Endothelial cell of umbilical vein (primary cell): ENCODE results near the gene LRRK2. TPM values are rescaled to one million over a fixed set of nuclear protein-coding genes. Genes with fewer than 3 reads are reported as not detected.
A peak's percentile ranks its signal among the peaks of the same experiment; 100 is the strongest.

ENCODE experiments used
- BruUV-seq: library from RNA; stranded (reverse); fragments of 400-500 nt; replicated peaks from 2 replicates; lab custom pipeline; 2021; lab: Mats Ljungman, UMichigan
- CTCF ChIA-PET: fragments of 300-600, 350-600 bp; sonication (Branson Sonifier 250); formaldehyde crosslinking; loops from one replicate; lab custom pipeline; 2021; ENCODE audit warnings: antibody characterized with exemption, inconsistent platforms; lab: Charles Lee
- POLR2A ChIA-PET: fragments of 300-600, 350-600 bp; sonication (Branson Sonifier 250); formaldehyde crosslinking; loops from one replicate; lab custom pipeline; 2021; ENCODE audit warnings: antibody characterized with exemption, inconsistent platforms; lab: Charles Lee
- DNase-seq: peaks from one replicate; pipeline ENCODE4 v3.0.0-alpha.2; 2011; ENCODE audit warnings: low read depth, low spot score
- FAIRE-seq: peaks from 2 replicates; lab custom pipeline; 2011; peaks lifted over from hg19 to GRCh38; lab: Jason Lieb, UNC
- H2AFZ ChIP-seq: 2 replicates; pipeline ENCODE4 v1.6.0; 2012; ENCODE audit warnings: low read depth, low read length, control low read depth, inconsistent platforms
- H3K27ac ChIP-seq: 2 replicates; pipeline ENCODE4 v1.5.1; 2011; ENCODE audit warnings: low read depth, mild to moderate bottlenecking, control low read depth, low read length, moderate library complexity; ENCODE audit not compliant: insufficient read depth
- H3K27me3 ChIP-seq, 2 experiments: 2 replicates each; pipeline versions ENCODE4 v1.6.0 to v1.6.1; 2011; ENCODE audit warnings: low read length in 2 of 2, mixed read lengths in 1 of 2; ENCODE audit not compliant: control insufficient read depth in 2 of 2, insufficient read depth in 2 of 2
- H3K36me3 ChIP-seq, 2 experiments: 2 replicates in 1 of 2; 3 replicates in 1 of 2; pipeline ENCODE4 v1.5.1; 2011; ENCODE audit warnings: low read length in 2 of 2, mild to moderate bottlenecking in 1 of 2, moderate library complexity in 1 of 2; ENCODE audit not compliant: control insufficient read depth in 2 of 2, insufficient read depth in 2 of 2; ENCODE audit errors: extremely low read depth in 1 of 2
- H3K4me1 ChIP-seq: 3 replicates; pipeline ENCODE4 v1.5.1; 2011; ENCODE audit warnings: mild to moderate bottlenecking, low read length; ENCODE audit not compliant: control insufficient read depth, insufficient read depth; ENCODE audit errors: extremely low read depth
- H3K4me2 ChIP-seq: 2 replicates; pipeline ENCODE4 v1.6.1; 2011; ENCODE audit warnings: low read length, control low read depth, mixed read lengths; ENCODE audit not compliant: insufficient read depth
- H3K4me3 ChIP-seq, 3 experiments: fragments of 200-600 bp in 1 of 3; sonication (generic), shearing (Covaris generic) in 1 of 3; replicated peaks in 1 of 3; 2 replicates each; pipeline ENCODE4 v1.5.1; 2011 to 2016; ENCODE audit warnings: control low read depth in 3 of 3, low read length in 3 of 3, mild to moderate bottlenecking in 2 of 3, inconsistent platforms in 1 of 3, low read depth in 1 of 3, moderate library complexity in 1 of 3; ENCODE audit not compliant: insufficient read depth in 1 of 3
- H3K79me2 ChIP-seq: 2 replicates; pipeline ENCODE4 v1.6.0; 2012; ENCODE audit warnings: low read length, inconsistent platforms; ENCODE audit not compliant: control insufficient read depth, insufficient read depth
- H3K9ac ChIP-seq: replicated peaks from 2 replicates; pipeline ENCODE3; 2011; ENCODE audit warnings: low read length, control low read depth; ENCODE audit not compliant: insufficient read depth; ENCODE audit errors: extremely low read depth
- H3K9me1 ChIP-seq: replicated peaks from 3 replicates; pipeline ENCODE4 v1.6.0; 2011; ENCODE audit warnings: mild to moderate bottlenecking, low read length; ENCODE audit not compliant: control insufficient read depth, insufficient read depth; ENCODE audit errors: extremely low read depth
- H3K9me3 ChIP-seq: replicated peaks from 2 replicates; pipeline ENCODE4 v1.5.1; 2012; ENCODE audit warnings: low read length, inconsistent platforms; ENCODE audit not compliant: control insufficient read depth, insufficient read depth
- H4K20me1 ChIP-seq: replicated peaks from 2 replicates; pipeline ENCODE3; 2011; ENCODE audit warnings: mild to moderate bottlenecking, low read length; ENCODE audit not compliant: control insufficient read depth, insufficient read depth; ENCODE audit errors: extremely low read depth
- EZH2 ChIP-seq: IDR thresholded peaks from 2 replicates; pipeline ENCODE4 v1.6.1; 2012; ENCODE audit warnings: borderline replicate concordance, low read depth, mild to moderate bottlenecking, moderate library complexity, low read length, inconsistent platforms; ENCODE audit not compliant: severe bottlenecking
- FOS ChIP-seq: IDR thresholded peaks from 2 replicates; pipeline ENCODE4 v1.6.1; 2011; ENCODE audit warnings: mild to moderate bottlenecking, low read length, moderate library complexity, borderline replicate concordance; ENCODE audit not compliant: insufficient read depth
- GATA2 ChIP-seq: IDR thresholded peaks from 2 replicates; pipeline ENCODE4 v1.7.0; 2011; ENCODE audit warnings: low read depth, mild to moderate bottlenecking, moderate library complexity, mixed read lengths, low read length; ENCODE audit not compliant: insufficient read length, insufficient read depth
- JUN ChIP-seq: IDR thresholded peaks from 2 replicates; pipeline ENCODE4 v1.6.1; 2011; ENCODE audit warnings: borderline replicate concordance, low read depth; ENCODE audit not compliant: insufficient read length, insufficient read depth
- MYC ChIP-seq: IDR thresholded peaks from one replicate; pipeline ENCODE4 v1.6.1; 2011; ENCODE audit warnings: mild to moderate bottlenecking, low read depth, low read length
- POLR2A ChIP-seq: IDR thresholded peaks from 2 replicates; pipeline ENCODE4 v1.6.1; 2012; ENCODE audit warnings: low read depth, mild to moderate bottlenecking, control low read depth, low read length
- POLR2AphosphoS5 ChIP-seq: IDR thresholded peaks from 2 replicates; pipeline ENCODE4 v1.6.1; 2012; ENCODE audit warnings: low read depth, mild to moderate bottlenecking, control low read depth, low read length, moderate library complexity; ENCODE audit not compliant: insufficient read depth
- dilution Hi-C: fragments of 300-500 bp; cut with MboI; formaldehyde crosslinking; loops from one replicate; pipeline ENCODE4 v1.15.0; 2019; ENCODE audit warnings: low sequenced_read_pairs; ENCODE audit not compliant: extremely low pct_ligation_motif_present
- intact Hi-C: fragments of 100-400 bp; cut with micrococcal nuclease; formaldehyde crosslinking; loops from one replicate; pipeline ENCODE4 v1.10.0; 2022
- polyA plus RNA-seq, 4 experiments: library from polyadenylated mRNA; depleted of rRNA in 3 of 4; stranded (reverse) in 3 of 4; unstranded in 1 of 4; fragments of >200 nt; gene quantifications; 2 replicates each; pipeline versions ENCODE4 v1.2.1 to v1.2.3, GENCODE V29; 2011 to 2012; ENCODE audit warnings: missing spikeins in 1 of 4
- total RNA-seq: library from RNA; stranded (reverse); gene quantifications from 2 replicates; pipeline ENCODE4 v1.2.3, GENCODE V29; 2021
- TF ChIP-seq, protein P1 (sequence below): IDR thresholded peaks from 2 replicates; pipeline ENCODE4 v1.6.1; 2011; ENCODE audit not compliant: insufficient read depth, insufficient read length
- TF ChIP-seq, protein P2 (sequence below), 2 donors: IDR thresholded peaks; 1 replicate in 1 of 2; 2 replicates in 1 of 2; pipeline ENCODE4 v1.5.1; 2011; ENCODE audit warnings: low read length in 2 of 2, mild to moderate bottlenecking in 2 of 2, moderate library complexity in 2 of 2, control low read depth in 1 of 2, inconsistent platforms in 1 of 2, low read depth in 1 of 2; ENCODE audit not compliant: insufficient read depth in 1 of 2; ENCODE audit errors: extremely low read depth in 1 of 2

Gene LRRK2
- total and polyA plus RNA-seq, 2 donors (not counting 3 experiments of a cell fraction or from before 2014, with no cell fraction given), result 0.26 to 2.2 TPM

DNA sequence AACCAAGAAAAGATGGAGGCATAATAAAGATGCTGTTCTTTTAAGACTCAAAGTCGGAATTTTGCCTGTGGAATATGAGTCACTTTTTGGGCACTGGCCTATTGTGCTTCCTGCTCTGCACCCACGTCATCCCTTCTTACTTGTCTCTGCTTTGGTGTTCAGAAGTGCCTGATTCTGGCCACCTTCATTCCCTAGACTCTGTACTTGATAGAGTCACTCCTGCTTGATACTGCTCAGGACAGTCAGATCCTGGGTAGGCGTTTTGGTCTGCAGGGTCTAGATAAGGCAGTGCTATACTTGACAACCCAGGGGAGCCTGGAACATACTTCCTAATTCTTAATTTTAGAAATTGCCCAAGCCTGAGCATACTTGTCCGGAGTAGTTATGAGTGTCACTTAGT is 1.9 kb downstream of the LRRK2 start:
- Histone ChIP-seq H2AFZ (no peak overlapping the region), H3K4me1 (peaks cover 20% of the 10 kb centered on the region), H4K20me1 (no peaks in the 10 kb centered on the region), H3K4me2 (no peak overlapping the region), H3K36me3 (no peaks in the 10 kb centered on the region), H3K79me2 (no peaks in the 10 kb centered on the region), H3K27ac (no peak overlapping the region), H3K9me3 (no peaks in the 10 kb centered on the region), H3K27me3 (no peaks in the 10 kb centered on the region), H3K9ac (no peak overlapping the region), H3K9me1 (peaks cover 2% of the 10 kb centered on the region), H3K4me3 (no peak overlapping the region)
- TF ChIP-seq, protein P1, sequence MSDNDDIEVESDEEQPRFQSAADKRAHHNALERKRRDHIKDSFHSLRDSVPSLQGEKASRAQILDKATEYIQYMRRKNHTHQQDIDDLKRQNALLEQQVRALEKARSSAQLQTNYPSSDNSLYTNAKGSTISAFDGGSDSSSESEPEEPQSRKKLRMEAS, result no peak
- TF ChIP-seq JUN (peak; percentile 61), FOS (peak; percentile 67)
- FAIRE-seq (peak; percentile 82), DNase-seq (peak; percentile 42)
- dilution Hi-C loops, result no loop called here
- BruUV-seq, result no TSS peak
- intact Hi-C loops, result no loop called here
- CTCF ChIA-PET, result no interaction called here
- POLR2A ChIA-PET, result no interaction called here

DNA sequence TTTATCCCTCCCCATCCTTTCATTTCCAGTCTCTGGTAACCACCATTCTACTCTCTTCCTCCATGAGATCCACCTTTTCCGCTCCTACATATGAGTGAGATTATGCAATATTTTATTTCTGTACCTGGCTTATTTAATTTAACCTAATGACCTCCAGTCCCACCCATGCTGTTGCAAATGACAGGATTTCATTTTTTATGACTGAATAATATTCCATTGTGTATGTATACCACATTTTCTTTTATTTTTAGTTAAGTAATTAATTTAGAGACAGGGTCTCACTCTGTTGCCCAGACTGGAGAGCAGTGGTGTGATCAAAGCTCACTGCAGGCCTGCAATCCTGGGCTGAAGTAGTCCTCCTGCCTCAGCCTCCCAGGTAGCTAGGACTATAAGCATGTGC is 2.6 kb downstream of the LRRK2 start:
- CTCF ChIA-PET, result interaction anchor here (1.3 kb wide), 1 partner anchor 13 kb away, joined by 3 read pairs; no protein-coding TSS in a partner anchor
- H3K4me1 ChIP-seq, result peaks cover 20% of the 10 kb centered on the region
- dilution Hi-C loops, result no loop called here

More for the DNA sequence above, 2.6 kb downstream of the LRRK2 start:
- H3K4me2 ChIP-seq, result no peak overlapping the region
- intact Hi-C loops, result no loop called here
- H2AFZ ChIP-seq, result no peak overlapping the region
- FAIRE-seq (no peak), DNase-seq (no peak)
- no peaks in the 10 kb centered on the region for H3K36me3 ChIP-seq
- peaks cover 2% of the 10 kb centered on the region for H3K9me1 ChIP-seq
- H3K27me3 ChIP-seq, result no peaks in the 10 kb centered on the region
- BruUV-seq, result no TSS peak
- no peak overlapping the region for H3K4me3 ChIP-seq
- POLR2A ChIA-PET, result no interaction called here
- no peak overlapping the region for H3K27ac ChIP-seq
- H3K79me2 ChIP-seq, result no peaks in the 10 kb centered on the region
- H4K20me1 ChIP-seq, result no peaks in the 10 kb centered on the region
- H3K9me3 ChIP-seq, result no peaks in the 10 kb centered on the region
- no peak overlapping the region for H3K9ac ChIP-seq
- TF ChIP-seq JUN, result no peak
- TF ChIP-seq, protein P1, result no peak
- no peak for TF ChIP-seq EZH2
- TF ChIP-seq POLR2AphosphoS5, result no peak
- TF ChIP-seq MYC, result no peak
- TF ChIP-seq POLR2A, result no peak
- TF ChIP-seq GATA2, result no peak
- TF ChIP-seq, protein P2, sequence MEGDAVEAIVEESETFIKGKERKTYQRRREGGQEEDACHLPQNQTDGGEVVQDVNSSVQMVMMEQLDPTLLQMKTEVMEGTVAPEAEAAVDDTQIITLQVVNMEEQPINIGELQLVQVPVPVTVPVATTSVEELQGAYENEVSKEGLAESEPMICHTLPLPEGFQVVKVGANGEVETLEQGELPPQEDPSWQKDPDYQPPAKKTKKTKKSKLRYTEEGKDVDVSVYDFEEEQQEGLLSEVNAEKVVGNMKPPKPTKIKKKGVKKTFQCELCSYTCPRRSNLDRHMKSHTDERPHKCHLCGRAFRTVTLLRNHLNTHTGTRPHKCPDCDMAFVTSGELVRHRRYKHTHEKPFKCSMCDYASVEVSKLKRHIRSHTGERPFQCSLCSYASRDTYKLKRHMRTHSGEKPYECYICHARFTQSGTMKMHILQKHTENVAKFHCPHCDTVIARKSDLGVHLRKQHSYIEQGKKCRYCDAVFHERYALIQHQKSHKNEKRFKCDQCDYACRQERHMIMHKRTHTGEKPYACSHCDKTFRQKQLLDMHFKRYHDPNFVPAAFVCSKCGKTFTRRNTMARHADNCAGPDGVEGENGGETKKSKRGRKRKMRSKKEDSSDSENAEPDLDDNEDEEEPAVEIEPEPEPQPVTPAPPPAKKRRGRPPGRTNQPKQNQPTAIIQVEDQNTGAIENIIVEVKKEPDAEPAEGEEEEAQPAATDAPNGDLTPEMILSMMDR (IDR thresholded peaks at IDR 0.05; ENCODE audit: extremely low read depth in 1 of 2, insufficient read depth in 1 of 2, low read depth in 1 of 2, low read length in 2 of 2), result no peak
- TF ChIP-seq FOS, result no peak
